Placental epithelial cell (primary cell): Measurements from ENCODE around the gene ATF7. TPM values are rescaled to one million over a fixed set of nuclear protein-coding genes. Genes with fewer than 3 reads are reported as not detected.

Source experiments
- small RNA-seq: library from RNA; depleted of rRNA; stranded (forward); fragments of <200 nt; gene quantifications from one replicate; pipeline ENCODE3, GENCODE V24; 2012
- total RNA-seq: library from RNA; depleted of rRNA; stranded (reverse); fragments of >200 nt; gene quantifications from 2 replicates; pipeline ENCODE4 v1.2.3, GENCODE V29; 2012

The ATF7 gene
- 7.2 and 13.7 TPM in 2 replicates for total RNA-seq

GRCh38 chr12:53625946-53626701, at the start of gene ATF7:
TSS of gene ATF7 (minus strand) at chr12:53626382. CDS start at chr12:53601000, 25,382 bp downstream.

GRCh38 chr12:53506881-53507602, 119.1 kb downstream of the ATF7 start, which contains the start of gene NPFF:
TSS of gene NPFF (minus strand) at chr12:53507484. CDS start at chr12:53507474, 10 bp downstream.

DNA sequence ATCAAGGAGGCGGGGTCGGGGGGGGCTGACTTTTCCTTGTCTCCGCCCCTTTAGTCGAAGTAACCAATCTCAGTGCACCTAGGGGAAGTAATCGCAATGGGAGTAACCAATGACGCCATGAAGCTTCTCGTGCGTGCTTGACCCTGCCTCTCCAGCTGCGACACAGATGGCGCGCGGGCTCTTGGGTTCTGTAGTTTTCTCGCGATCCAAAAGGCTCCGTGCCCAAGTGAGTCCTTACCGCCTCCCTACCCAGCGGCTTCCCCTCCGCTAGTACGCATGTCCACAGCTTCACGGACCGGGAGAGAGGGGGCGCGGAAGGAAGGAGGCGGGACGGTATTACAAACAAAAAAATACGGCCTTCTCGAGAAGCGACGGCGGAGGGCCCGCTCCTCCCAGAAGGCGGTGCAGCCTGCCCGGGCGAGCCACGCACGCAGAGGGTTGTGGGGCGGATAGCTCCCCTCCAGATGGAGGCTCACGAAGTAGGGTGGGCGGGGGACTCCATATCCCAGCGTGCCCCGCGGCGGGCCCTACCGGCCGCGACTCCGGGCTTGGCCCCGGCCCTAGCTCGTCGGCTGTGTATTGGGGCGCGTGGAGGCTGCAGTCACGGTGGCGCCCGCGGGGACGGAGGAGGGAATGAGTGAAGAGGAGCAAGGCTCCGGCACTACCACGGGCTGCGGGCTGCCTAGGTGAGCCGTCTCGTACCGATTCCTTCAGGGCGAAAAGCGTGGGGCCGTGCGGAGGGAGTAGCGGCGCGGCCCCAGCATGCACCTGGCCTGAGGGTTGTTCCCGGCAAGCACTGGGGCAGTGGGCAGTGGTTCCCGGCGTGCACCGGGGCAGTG, 125.2 kb downstream of the ATF7 start, which contains the start of gene TARBP2:
Gene TARBP2, plus strand, starts transcription at position 508 of the 839 bp plus-strand sequence. Its CDS starts 126 bp downstream, at position 634.

GRCh38 chr12:53499266-53500141, 126.7 kb downstream of the ATF7 start, which contains the start of gene MAP3K12:
TSS of gene MAP3K12 (minus strand) at chr12:53499458. CDS start at chr12:53487391, 12,067 bp downstream.

Small RNA genes within 50 kb of the gene (small RNA-seq; reads per million reads assigned to genes)
- gene AC023509.3, result not detected

Other genes with a start within 250 kb of the ATF7 start
- 41.6 and 57.5 TPM in 2 replicates for gene SP1, start 246.2 kb downstream of the ATF7 start, total RNA-seq
- gene AMHR2, start 202.5 kb downstream of the ATF7 start, total RNA-seq, result not detected in 2 replicates
- gene PRR13, start 184.6 kb downstream of the ATF7 start, total RNA-seq, result 39.3 and 50.6 TPM in 2 replicates
- 315 and 399 TPM in 2 replicates for gene PCBP2, start 174.3 kb downstream of the ATF7 start, total RNA-seq
- 13.4 and 34.5 TPM in 2 replicates for gene MAP3K12, start 126.9 kb downstream of the ATF7 start, total RNA-seq
- 58.5 and 97.3 TPM in 2 replicates for gene TARBP2, start 125.1 kb downstream of the ATF7 start, total RNA-seq
- not detected in 2 replicates for gene NPFF, start 118.9 kb downstream of the ATF7 start, total RNA-seq
- gene ATP5MC2, start 49.7 kb upstream of the ATF7 start, total RNA-seq, result 149 and 189 TPM in 2 replicates
- gene CALCOCO1, start 101.1 kb upstream of the ATF7 start, total RNA-seq, result 129 and 188 TPM in 2 replicates
- not detected in 2 replicates for gene CISTR, start 125.6 kb upstream of the ATF7 start, total RNA-seq